ENCODE results near the gene AKIRIN2.
"Not testable (repeated sequence)": the region's sequence is repeated elsewhere in the genome, so short reads cannot be mapped to it uniquely, and the experiment has no call there.

AKIRIN2 gene

DNA sequence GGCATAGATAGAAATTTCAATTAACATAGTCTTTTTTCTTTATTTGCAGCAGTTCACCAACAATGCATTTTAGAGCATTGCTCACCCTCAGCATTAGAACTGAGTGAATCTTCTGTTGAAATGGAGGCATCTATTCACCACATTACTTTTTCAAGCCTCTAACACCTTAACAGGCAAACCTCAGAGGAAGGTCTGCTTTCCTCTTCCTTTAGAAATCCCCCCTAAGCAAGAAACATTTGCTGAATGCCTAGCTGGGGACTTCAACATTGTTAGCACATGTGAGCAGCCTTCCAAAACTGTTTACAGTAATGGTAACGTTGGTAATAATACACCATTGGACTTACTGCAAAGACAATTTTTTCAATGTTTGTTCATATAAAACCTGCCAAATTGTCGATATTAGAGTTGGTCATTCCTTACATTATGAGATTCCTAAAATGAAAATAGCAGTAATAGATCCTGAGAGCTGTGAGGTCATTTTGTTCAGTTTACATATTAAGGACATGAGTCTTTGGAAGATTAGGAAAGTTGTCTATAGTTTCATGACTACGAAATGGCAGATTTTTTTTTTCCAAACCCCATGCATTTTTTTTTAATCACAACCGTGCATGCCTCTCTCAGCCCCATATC lies 20.6 kb upstream of the AKIRIN2 start:
- no peaks in the 10 kb centered on the region for H3K27me3 Mint-ChIP-seq (ENCODE audit: low read depth, poor library complexity)
- H3K4me3 Mint-ChIP-seq: no peak overlapping the region
- peaks cover 14% of the 10 kb centered on the region for H3K4me1 Mint-ChIP-seq
- H3K36me3 Mint-ChIP-seq (ENCODE audit: low read depth): peaks cover 2% of the 10 kb centered on the region
- TF ChIP-seq, protein P1, sequence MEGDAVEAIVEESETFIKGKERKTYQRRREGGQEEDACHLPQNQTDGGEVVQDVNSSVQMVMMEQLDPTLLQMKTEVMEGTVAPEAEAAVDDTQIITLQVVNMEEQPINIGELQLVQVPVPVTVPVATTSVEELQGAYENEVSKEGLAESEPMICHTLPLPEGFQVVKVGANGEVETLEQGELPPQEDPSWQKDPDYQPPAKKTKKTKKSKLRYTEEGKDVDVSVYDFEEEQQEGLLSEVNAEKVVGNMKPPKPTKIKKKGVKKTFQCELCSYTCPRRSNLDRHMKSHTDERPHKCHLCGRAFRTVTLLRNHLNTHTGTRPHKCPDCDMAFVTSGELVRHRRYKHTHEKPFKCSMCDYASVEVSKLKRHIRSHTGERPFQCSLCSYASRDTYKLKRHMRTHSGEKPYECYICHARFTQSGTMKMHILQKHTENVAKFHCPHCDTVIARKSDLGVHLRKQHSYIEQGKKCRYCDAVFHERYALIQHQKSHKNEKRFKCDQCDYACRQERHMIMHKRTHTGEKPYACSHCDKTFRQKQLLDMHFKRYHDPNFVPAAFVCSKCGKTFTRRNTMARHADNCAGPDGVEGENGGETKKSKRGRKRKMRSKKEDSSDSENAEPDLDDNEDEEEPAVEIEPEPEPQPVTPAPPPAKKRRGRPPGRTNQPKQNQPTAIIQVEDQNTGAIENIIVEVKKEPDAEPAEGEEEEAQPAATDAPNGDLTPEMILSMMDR (IDR thresholded peaks at IDR 0.05): no peak
- H3K9me3 Mint-ChIP-seq: no peaks in the 10 kb centered on the region
- DNase-seq: no peak
- H3K27ac Mint-ChIP-seq: no peak overlapping the region

DNA sequence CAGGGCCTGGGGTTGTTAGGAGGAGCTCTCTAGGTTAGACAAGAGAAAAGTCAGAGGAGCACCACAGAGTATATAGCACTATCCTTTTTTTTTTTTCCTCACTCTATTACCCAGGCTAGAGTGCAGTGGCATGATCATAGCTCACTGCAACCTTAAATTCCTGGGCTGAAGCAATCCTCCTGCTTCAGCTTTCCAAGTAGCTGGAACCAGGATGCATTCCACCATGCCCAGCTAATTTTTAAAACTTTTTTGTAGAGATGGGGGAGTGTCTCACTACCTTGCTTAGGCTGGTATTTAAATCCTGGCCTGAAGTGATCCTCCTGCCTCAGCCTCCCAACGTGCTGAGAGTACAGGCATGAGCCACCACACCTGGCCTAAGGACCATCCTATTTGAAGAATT lies 19.3 kb upstream of the AKIRIN2 start:
- H3K9me3 Mint-ChIP-seq: no peaks in the 10 kb centered on the region
- H3K27ac Mint-ChIP-seq: no peak overlapping the region
- no peaks in the 10 kb centered on the region for H3K27me3 Mint-ChIP-seq (ENCODE audit: low read depth, poor library complexity)
- no peaks in the 10 kb centered on the region for H3K36me3 Mint-ChIP-seq (ENCODE audit: low read depth)
- TF ChIP-seq, protein P1 (IDR thresholded peaks at IDR 0.05): no peak
- H3K4me1 Mint-ChIP-seq: peaks cover 12% of the 10 kb centered on the region
- no peak for DNase-seq
- H3K4me3 Mint-ChIP-seq: no peak overlapping the region

DNA sequence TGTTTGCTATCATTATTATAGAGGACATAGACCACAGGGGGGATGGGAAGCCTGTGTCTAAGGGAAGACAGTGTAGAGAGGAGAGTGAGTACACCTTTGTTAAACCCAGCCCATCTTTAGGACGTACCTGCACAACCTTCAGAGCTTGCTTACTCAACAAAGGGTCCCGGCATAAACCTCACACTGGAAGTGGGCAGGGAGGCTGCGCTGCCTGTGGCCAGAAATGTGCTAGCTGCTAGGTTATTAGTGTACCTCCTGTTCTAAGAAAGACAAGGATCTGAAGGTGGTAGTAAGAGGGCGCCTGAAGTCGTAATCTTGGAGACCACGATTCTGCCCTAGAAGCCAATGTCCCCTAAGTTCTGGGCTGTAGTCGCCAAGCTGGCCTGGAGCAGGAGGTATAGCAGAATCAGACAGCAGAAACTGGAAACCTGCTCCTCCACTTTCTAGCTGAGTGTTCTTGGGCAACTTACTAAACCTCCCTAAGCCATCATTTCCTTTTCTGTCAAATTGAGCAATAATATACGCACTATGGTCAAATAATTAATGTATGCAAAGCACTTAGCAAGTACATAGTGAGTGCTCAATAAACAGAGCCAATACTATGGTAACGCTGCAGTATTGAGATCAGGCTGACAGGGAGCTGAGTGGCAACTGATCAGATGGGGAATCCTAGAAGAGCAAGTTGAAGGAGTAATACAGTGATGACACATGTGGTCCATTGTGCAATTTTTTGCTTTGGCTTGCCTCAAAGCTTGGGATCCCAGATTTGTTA lies 16.8 kb upstream of the AKIRIN2 start:
- DNase-seq: no peak
- H3K4me3 Mint-ChIP-seq: no peak overlapping the region
- H3K27me3 Mint-ChIP-seq (ENCODE audit: low read depth, poor library complexity): no peaks in the 10 kb centered on the region
- peaks cover 12% of the 10 kb centered on the region for H3K4me1 Mint-ChIP-seq
- H3K27ac Mint-ChIP-seq: no peak overlapping the region
- TF ChIP-seq, protein P1 (IDR thresholded peaks at IDR 0.05): no peak
- H3K36me3 Mint-ChIP-seq (ENCODE audit: low read depth): no peaks in the 10 kb centered on the region
- no peaks in the 10 kb centered on the region for H3K9me3 Mint-ChIP-seq

DNA sequence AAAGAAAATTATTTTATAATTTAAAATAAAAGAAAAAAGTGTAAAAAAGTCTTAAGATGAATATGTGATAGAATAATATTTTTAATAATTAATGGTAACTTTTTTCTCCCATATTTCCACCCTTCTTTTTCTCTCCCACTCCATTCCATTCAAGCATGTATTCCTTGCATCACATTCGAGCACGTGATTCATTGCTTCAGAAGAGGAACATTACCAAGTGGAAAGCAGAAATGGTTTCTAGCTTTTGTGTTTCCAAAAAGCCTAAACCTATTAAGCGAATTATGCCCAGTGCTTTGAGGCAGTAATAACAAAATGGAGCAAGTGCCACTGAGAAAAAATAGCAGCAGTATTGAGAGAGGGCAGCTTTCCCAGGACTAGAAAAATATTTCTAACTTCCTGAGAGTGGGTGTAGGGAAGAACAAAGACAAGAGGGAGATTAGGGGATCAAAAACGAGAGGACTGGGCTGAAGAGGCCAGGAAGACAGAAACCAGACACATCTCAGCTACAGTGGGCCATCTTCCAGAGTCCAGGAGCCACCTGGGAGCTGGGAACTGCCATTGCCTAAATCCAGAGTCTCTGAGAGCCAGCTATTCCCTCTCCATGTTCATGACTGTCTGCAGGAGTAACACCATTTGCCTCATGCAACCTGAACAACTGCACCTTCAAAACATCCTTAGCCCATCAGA lies 15.0 kb upstream of the AKIRIN2 start:
- H3K27me3 Mint-ChIP-seq (ENCODE audit: low read depth, poor library complexity): no peaks in the 10 kb centered on the region
- no peaks in the 10 kb centered on the region for H3K9me3 Mint-ChIP-seq
- H3K4me1 Mint-ChIP-seq: no peaks in the 10 kb centered on the region
- H3K36me3 Mint-ChIP-seq (ENCODE audit: low read depth): no peaks in the 10 kb centered on the region
- H3K27ac Mint-ChIP-seq: no peak overlapping the region
- DNase-seq: no peak
- TF ChIP-seq, protein P1 (IDR thresholded peaks at IDR 0.05): no peak
- no peak overlapping the region for H3K4me3 Mint-ChIP-seq

DNA sequence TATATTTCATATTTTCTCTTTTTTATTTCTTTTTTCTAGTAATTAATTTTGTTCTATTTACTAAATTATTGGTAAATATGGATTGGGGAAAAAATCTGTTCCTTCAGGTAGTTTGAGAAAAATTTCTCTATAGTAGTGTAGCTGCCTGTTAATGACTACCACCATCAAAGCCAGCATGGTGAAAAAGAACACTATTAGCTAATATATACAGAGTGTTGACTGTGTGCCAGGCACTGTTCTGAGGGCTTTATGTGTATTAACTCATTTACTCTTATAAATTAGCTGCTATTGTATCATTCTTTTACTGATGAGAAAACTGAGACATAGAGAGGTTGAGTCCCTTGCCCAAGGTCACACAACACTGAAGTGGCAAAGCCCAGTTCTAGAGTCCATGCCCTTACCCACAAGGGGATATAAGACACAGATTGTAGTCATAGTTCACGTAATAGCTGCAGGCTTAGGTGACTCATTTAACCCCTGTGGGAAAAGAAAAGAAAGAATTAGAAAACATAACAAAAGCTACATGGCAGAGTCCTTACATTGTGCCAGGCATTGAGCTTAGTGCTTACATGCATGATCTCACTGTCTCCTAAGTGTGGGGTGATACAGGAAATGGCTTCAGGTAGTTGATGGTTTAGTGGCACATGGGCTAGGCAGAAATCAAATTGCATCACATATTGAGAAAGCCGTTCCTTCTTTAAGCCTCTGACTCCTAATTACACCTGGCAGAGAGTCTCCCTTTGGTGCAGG lies 12.2 kb upstream of the AKIRIN2 start:
- no peak for DNase-seq
- Mint-ChIP-seq H3K36me3 (ENCODE audit: low read depth) (no peaks in the 10 kb centered on the region), H3K27me3 (ENCODE audit: low read depth, poor library complexity) (no peaks in the 10 kb centered on the region), H3K27ac (no peak overlapping the region), H3K9me3 (no peaks in the 10 kb centered on the region), H3K4me3 (no peak overlapping the region), H3K4me1 (no peaks in the 10 kb centered on the region)
- TF ChIP-seq, protein P1 (IDR thresholded peaks at IDR 0.05): no peak

DNA sequence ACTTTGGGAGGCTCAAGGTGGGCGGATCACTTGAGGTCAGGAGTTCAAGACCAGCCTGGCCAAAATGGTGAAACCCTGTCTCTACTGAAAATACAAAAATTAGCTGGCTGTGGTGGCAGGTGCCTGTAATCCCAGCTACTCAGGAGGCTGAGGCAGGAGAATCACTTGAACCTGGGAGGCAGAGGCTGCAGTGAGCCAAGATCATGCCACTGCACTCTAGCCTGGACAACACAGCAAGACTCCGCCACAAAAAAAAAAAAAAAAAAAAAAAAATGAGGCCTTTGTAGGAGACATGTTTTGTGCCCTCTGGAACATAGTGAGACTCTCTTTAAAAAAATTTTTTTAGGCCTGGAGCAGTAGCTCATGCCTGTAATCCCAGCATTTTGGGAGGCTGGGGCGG lies 10.7 kb upstream of the AKIRIN2 start:
- not testable (repeated sequence) for H3K4me1 Mint-ChIP-seq; H3K27ac Mint-ChIP-seq; H3K4me3 Mint-ChIP-seq; H3K9me3 Mint-ChIP-seq; H3K36me3 Mint-ChIP-seq (ENCODE audit: low read depth); DNase-seq; H3K27me3 Mint-ChIP-seq (ENCODE audit: low read depth, poor library complexity)
